Caco-2 (cell line): ENCODE data around the gene EIF4EBP3. TPM values are rescaled to one million over a fixed set of nuclear protein-coding genes. Genes with fewer than 3 reads are reported as not detected.

ENCODE experiments used
- BruUV-seq: library from RNA; stranded (reverse); fragments of 400-500 nt; replicated peaks from 2 replicates; lab custom pipeline; 2021; lab: Mats Ljungman, UMichigan
- CTCF ChIA-PET: fragments of 300-600 bp; sonication (Branson Sonifier 250); formaldehyde crosslinking; loops from one replicate; lab custom pipeline; 2022; ENCODE audit warnings: antibody characterized with exemption; lab: Charles Lee
- POLR2A ChIA-PET: fragments of 300-600 bp; sonication (Branson Sonifier 250); formaldehyde crosslinking; loops from one replicate; lab custom pipeline; 2022; ENCODE audit warnings: antibody characterized with exemption; lab: Charles Lee
- DNase-seq, 2 experiments: peaks; one replicate each; pipeline versions ENCODE4 v3.0.0 to v3.0.0-alpha.2; 2020 to 2022
- H3K27me3 ChIP-seq: replicated peaks from 2 replicates; pipeline ENCODE4 v1.6.0; 2011; ENCODE audit warnings: low read length; ENCODE audit not compliant: control insufficient read depth, insufficient read depth
- H3K36me3 ChIP-seq: 2 replicates; pipeline ENCODE4 v1.5.1; 2011; ENCODE audit warnings: low read length; ENCODE audit not compliant: control insufficient read depth, insufficient read depth
- H3K4me1 ChIP-seq: fragments of 250-450 bp; sonication (Bioruptor Pico); 2 replicates; pipeline ENCODE4 v1.5.1; 2020; ENCODE audit warnings: mild to moderate bottlenecking
- H3K4me3 ChIP-seq: 2 replicates; pipeline ENCODE4 v1.5.1; 2011; ENCODE audit warnings: low read depth, mild to moderate bottlenecking, control low read depth, low read length
- H3K9me3 ChIP-seq: fragments of 250-450 bp; sonication (Bioruptor Pico); 2 replicates; pipeline ENCODE4 v1.5.1; 2020; ENCODE audit warnings: mild to moderate bottlenecking, moderate library complexity
- H3K27ac Mint-ChIP-seq: one replicate; pipeline ENCODE4 v1.8.0; 2022; ENCODE audit warnings: mixed read lengths; ENCODE audit not compliant: unreplicated experiment
- H3K27me3 Mint-ChIP-seq: one replicate; pipeline ENCODE4 v1.8.0; 2022; ENCODE audit warnings: mixed read lengths; ENCODE audit not compliant: insufficient read depth, unreplicated experiment
- H3K36me3 Mint-ChIP-seq: one replicate; pipeline ENCODE4 v1.8.0; 2022; ENCODE audit warnings: mild to moderate bottlenecking, mixed read lengths; ENCODE audit not compliant: insufficient read depth, unreplicated experiment
- H3K4me1 Mint-ChIP-seq: one replicate; pipeline ENCODE4 v1.8.0; 2022; ENCODE audit warnings: low read depth, mixed read lengths; ENCODE audit not compliant: unreplicated experiment
- H3K4me3 Mint-ChIP-seq: one replicate; pipeline ENCODE4 v1.8.0; 2022; ENCODE audit warnings: mild to moderate bottlenecking, moderate library complexity, mixed read lengths; ENCODE audit not compliant: unreplicated experiment
- H3K9me3 Mint-ChIP-seq: one replicate; pipeline ENCODE4 v1.8.0; 2022; ENCODE audit warnings: mixed read lengths; ENCODE audit not compliant: unreplicated experiment
- CTCF ChIP-seq, 2 experiments: fragments of 200-600 bp in 1 of 2; IDR thresholded peaks; 1 replicate in 1 of 2; 2 replicates in 1 of 2; pipeline versions ENCODE4 v1.5.1 to v1.8.0; 2011 to 2022; ENCODE audit warnings: antibody characterized with exemption in 1 of 2, control low read depth in 1 of 2, inconsistent platforms in 1 of 2, low read depth in 1 of 2, low read length in 1 of 2, mild to moderate bottlenecking in 1 of 2, moderate library complexity in 1 of 2; ENCODE audit not compliant: insufficient read depth in 1 of 2, severe bottlenecking in 1 of 2, unreplicated experiment in 1 of 2
- intact Hi-C: fragments of 100-400 bp; cut with micrococcal nuclease; formaldehyde crosslinking; loops from one replicate; pipeline ENCODE4 v1.10.0; 2022; ENCODE audit not compliant: unreplicated experiment
- total RNA-seq: library from RNA; stranded (reverse); gene quantifications from 2 replicates; pipeline ENCODE4 v1.2.3, GENCODE V29; 2022

EIF4EBP3 gene
- total RNA-seq, 1 experiment from 2014 or later: 7.6 TPM

- Histone ChIP-seq H3K27me3 (no peaks in the 10 kb centered on the region), H3K36me3 (peaks cover 1% of the 10 kb centered on the region; the same call in 1 of the 2 replicates), H3K9me3 (no peaks in the 10 kb centered on the region), H3K4me1 (no peaks in the 10 kb centered on the region), H3K4me3 (no peak overlapping the region)
- intact Hi-C loops: no loop called here
- no peaks in the 10 kb centered on the region for H3K4me1 Mint-ChIP-seq
- POLR2A ChIA-PET: no interaction called here
- H3K27ac Mint-ChIP-seq: no peak overlapping the region
- no peak for TF ChIP-seq CTCF (IDR thresholded peaks at IDR 0.05; ENCODE audit: insufficient read depth in 1 of 2, low read depth in 1 of 2, low read length in 1 of 2, severe bottlenecking in 1 of 2, unreplicated experiment in 1 of 2)
- H3K4me3 Mint-ChIP-seq: no peak overlapping the region
- no peaks in the 10 kb centered on the region for H3K9me3 Mint-ChIP-seq
- CTCF ChIA-PET: no interaction called here
- no peak for DNase-seq
- H3K27me3 Mint-ChIP-seq: no peaks in the 10 kb centered on the region
- no TSS peak for BruUV-seq
- peaks cover 48% of the 10 kb centered on the region for H3K36me3 Mint-ChIP-seq
Observed at GRCh38 chr5:140502834-140503233, 44.6 kb upstream of the EIF4EBP3 start.

DNA sequence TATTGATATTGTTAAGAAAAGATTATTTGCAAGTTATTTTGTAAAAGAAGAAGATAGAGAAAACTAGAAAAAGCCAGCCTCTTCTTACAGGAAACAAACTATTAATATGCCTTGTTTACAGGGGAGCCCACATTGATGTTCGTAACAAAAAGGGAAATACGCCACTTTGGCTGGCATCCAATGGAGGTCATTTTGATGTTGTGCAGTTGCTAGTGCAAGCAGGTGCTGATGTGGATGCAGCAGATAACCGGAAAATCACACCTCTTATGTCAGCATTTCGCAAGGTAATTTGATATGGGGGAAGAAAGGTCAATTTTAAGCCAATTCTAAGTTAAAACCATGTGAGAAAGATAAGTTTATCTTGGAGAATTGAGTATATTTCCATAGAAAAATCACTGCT lies 37.6 kb upstream of the EIF4EBP3 start:
- TF ChIP-seq CTCF (IDR thresholded peaks at IDR 0.05; ENCODE audit: insufficient read depth in 1 of 2, low read depth in 1 of 2, low read length in 1 of 2, severe bottlenecking in 1 of 2, unreplicated experiment in 1 of 2): no peak
- Mint-ChIP-seq H3K27me3 (no peaks in the 10 kb centered on the region), H3K4me3 (no peak overlapping the region), H3K9me3 (no peaks in the 10 kb centered on the region), H3K4me1 (no peaks in the 10 kb centered on the region), H3K27ac (no peak overlapping the region), H3K36me3 (peaks cover 88% of the 10 kb centered on the region)
- no peaks in the 10 kb centered on the region for H3K9me3 ChIP-seq
- no TSS peak for BruUV-seq
- H3K4me1 ChIP-seq: no peaks in the 10 kb centered on the region
- ChIA-PET POLR2A (no interaction called here), CTCF (no interaction called here)
- no peak overlapping the region for H3K4me3 ChIP-seq
- peaks cover 1% of the 10 kb centered on the region; the same call in 1 of the 2 replicates for H3K36me3 ChIP-seq
- DNase-seq: no peak
- intact Hi-C loops: no loop called here
- no peaks in the 10 kb centered on the region for H3K27me3 ChIP-seq

DNA sequence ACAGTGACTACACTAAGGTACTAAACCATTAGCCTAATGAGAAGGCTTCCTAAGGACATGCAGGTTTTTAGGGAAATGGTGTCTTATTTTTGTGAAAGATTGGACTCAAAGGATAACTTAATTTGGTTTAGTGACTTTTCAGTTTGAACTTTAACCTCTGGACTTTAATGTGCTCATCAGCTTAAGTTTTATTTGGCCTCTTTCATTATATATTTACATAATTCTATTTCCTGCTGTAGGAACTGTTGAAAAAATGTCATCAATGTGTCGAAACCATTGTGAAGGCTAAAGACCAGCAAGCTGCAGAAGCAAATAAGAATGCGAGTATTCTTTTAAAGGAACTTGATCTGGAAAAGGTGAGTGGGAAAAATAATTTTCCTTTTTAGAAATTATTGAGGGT lies 34.3 kb upstream of the EIF4EBP3 start:
- H3K9me3 ChIP-seq: no peaks in the 10 kb centered on the region
- no TSS peak for BruUV-seq
- H3K9me3 Mint-ChIP-seq: no peaks in the 10 kb centered on the region
- intact Hi-C loops: no loop called here
- no peak for TF ChIP-seq CTCF (IDR thresholded peaks at IDR 0.05; ENCODE audit: insufficient read depth in 1 of 2, low read depth in 1 of 2, low read length in 1 of 2, severe bottlenecking in 1 of 2, unreplicated experiment in 1 of 2)
- H3K4me1 ChIP-seq: no peaks in the 10 kb centered on the region
- H3K27me3 Mint-ChIP-seq: no peaks in the 10 kb centered on the region
- peaks cover 74% of the 10 kb centered on the region for H3K36me3 Mint-ChIP-seq
- peaks cover 1% of the 10 kb centered on the region; the same call in 1 of the 2 replicates for H3K36me3 ChIP-seq
- POLR2A ChIA-PET: no interaction called here
- no peak for DNase-seq
- no peaks in the 10 kb centered on the region for H3K27me3 ChIP-seq
- H3K4me3 Mint-ChIP-seq: no peak overlapping the region
- CTCF ChIA-PET: interaction anchor here (0.6 kb wide), 1 partner anchor 44 kb away, joined by 6 read pairs; no protein-coding TSS in a partner anchor
- no peaks in the 10 kb centered on the region for H3K4me1 Mint-ChIP-seq
- H3K4me3 ChIP-seq: no peak overlapping the region
- no peak overlapping the region for H3K27ac Mint-ChIP-seq
